Activated CD4-positive, alpha-beta T cell treated with anti-CD3 and anti-CD28 coated beads for 24 hours (primary cell): ENCODE results near the gene ELMO1.

Source experiments
- DNase-seq, 2 donors: peaks; one replicate each; pipeline ENCODE4 v3.0.0-alpha.2; 2020; ENCODE audit warnings: low read depth in 2 of 2

The ELMO1 gene

DNA sequence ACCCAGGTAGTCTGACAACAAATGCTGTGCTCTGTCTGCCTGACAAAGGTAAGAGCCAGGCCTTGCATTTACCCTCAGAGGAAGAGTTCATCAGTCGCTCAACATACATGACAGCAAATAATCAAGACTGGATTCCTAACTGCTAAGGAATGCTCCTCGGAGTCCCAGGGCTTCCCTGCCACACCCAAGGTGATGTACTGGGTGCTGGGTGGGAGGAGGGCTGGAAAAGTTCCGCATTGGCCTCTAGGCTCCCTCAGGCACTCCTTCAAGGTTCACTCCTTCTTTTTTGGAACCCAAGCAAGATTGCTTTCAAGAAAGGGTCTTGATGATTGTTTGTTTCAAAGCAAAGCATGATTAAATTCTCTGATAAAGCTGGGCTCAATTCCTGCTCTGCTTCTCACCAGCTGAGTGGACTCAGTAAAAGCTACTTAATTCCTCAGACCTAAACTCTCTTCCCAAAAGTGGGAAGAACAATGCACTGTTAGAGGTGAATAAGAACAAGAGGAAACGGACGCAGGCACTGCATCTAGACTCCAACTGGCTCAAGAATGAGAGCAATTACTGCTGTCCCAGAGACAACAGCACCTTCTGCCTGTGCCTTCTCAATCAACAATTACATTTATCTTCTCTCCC, 173.5 kb downstream of the ELMO1 start:
- no peak for DNase-seq

- DNase-seq = no peak
Measured at GRCh38 chr7:37273891-37274290, 174.8 kb downstream of the ELMO1 start.

DNA sequence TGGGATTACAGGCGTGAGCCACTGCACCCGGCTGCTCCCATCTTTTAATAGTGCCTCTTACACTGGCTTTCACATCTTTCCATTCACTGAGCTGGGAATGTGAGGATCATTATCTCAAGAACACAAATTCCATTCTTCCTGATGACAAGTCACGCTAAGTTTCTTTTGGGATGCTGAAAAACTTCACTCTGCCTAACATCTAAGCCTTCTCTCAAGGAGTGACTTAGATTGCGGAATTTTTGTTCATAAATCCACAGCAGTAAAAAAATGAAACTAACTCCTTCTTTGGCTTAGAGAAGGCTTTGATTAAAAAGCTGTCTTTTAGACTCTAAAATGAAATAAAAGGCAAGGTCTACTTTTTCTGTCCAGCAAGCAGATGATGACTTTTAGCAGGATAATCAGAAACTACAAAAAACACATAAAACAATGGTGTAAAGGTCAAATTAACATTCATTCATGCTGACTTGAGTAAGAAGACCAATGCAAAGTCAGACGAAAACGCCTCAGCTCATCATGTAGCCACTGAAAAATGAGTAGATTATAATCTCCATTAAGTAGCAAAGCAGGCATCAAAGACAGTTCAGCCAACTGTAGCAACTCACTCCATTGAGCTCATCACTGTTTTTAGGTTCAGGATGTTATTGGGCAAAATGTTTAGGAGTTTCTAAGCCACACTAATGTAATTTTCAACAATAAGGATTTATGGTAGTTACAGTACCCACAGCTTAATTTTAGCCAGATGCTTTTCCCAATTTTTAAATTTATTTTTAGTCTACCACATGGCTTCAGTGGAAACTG, 178.8 kb downstream of the ELMO1 start:
- no peak for DNase-seq

- DNase-seq = no peak
Measured at GRCh38 chr7:37267251-37267650, 181.4 kb downstream of the ELMO1 start.

DNA sequence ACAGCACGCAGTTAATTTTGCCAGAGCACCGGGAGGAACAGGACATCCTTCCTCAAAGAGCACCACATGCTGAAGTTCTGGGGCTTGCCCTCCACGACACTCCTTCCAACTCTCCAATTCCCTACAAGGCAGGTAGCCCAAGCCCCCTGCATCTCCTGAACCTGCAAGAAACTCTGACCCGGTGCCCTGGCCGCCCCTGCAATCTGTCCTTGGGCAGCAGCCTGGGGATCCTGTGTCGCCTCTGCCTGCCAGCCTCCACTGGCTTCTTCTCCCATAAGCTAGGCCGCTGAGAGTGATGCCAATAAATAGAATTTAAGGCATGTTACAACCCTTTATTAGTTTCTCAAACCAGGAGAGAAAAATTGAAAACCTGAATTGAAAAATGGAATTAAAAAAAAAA, 182.8 kb downstream of the ELMO1 start:
- DNase-seq = no peak

- DNase-seq = no peak
Measured at GRCh38 chr7:37265006-37265405, 183.7 kb downstream of the ELMO1 start.

GRCh38 chr7:37262181-37262580, 186.5 kb downstream of the ELMO1 start:
- no peak for DNase-seq

- DNase-seq = no peak
Measured at GRCh38 chr7:37259319-37259821, 189.3 kb downstream of the ELMO1 start.

GRCh38 chr7:37256631-37257030, 192.0 kb downstream of the ELMO1 start:
- no peak for DNase-seq

- DNase-seq = no peak
Measured at GRCh38 chr7:37255327-37255944, 193.2 kb downstream of the ELMO1 start.

DNA sequence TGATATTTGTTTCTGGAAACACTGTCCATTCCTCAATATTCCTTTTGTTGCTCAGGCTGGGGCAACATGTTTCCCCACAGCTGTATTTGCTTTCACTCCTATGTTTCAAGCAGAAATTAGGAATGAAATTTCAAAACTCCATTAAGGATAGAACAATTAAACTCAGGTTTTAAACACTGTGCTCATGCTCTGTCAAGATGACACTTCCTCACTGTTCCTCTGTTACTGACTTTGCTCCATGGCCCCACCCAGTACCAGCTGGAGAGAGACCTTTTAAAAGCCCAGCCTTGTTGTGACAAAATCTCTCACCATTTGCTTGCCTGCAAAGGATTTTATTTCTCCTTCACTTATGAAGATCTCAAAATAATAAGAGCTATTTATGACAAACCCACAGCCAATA, 197.4 kb downstream of the ELMO1 start:
- no peak for DNase-seq

DNA sequence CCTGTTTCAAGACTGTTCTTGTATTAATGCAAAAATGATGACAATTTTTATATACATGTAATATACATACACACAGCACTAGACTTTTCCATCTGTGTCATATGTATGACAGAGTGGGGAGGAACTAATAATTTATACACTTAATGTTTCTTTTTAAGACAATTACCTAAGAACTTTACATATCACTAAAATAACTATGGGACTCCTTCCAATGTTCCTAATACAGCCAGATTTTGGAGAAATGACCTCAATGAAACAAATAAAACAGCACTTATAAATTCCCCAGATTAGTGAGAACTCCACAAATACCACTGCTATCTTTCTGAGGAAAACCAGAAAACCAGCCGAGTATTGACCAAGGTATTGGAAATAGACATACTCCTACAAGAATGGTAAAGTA, 199.4 kb downstream of the ELMO1 start:
- DNase-seq = no peak

DNA sequence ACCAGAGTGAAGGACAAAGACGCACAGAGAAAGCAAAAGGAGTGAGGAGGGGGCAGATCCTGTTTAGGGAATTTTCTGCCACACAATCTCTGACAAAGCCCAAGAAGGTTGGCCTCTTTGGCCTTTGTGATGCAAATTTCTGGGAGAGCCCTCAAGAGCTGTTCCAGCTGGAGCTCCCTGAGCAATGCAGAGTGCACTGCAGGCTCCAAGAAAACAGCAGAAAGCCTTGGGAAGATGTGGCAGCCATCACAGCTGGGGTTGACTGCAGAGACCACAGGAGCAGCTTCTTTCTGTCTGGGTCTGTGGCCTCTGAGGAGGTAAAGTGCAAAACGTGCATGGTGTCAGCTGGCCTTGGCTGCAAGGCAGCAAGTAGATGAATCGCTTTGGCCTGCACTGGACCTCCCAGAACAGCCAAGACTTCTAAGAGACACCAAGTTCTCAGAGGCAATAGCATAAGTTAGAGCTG, 200.2 kb downstream of the ELMO1 start:
- no peak for DNase-seq

DNA sequence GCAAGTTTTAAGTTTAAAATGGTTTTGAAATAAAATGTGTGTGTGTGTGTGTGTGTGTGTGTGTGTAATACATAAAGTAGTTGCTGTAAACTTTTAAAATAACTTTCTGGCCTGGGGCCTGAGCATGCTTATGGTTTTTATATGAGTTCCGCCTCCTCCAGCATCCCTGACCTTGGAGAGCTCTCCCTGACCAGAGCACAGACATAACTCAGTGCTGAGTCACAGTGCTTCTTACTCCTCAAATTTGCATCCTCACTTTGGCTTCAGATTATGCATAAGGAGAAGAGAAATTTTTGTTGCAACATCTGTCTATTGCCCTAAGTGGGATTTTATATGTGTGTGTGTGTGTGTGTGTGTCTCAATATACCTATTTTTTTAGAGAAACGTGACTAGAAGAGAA, 200.8 kb downstream of the ELMO1 start:
- no peak for DNase-seq

DNA sequence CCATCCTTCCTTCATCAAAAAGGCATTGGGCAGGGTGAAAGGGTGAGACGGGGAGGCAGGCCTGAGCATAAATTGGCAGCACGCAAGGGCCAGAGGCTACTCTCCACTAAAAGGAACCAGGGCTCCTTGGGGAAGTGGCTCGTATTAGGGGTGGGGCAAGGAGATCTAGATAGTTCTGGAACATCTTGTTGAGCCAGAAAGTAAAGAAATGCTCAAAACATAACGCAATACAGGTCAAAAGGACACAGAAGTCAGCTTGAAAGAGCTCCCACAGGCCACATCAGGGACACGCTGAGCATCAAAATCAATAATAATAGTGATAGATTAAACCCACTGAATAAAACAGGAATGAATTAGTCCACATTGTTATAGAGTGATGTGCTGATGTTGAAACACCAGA, 203.1 kb downstream of the ELMO1 start:
- DNase-seq = no peak

GRCh38 chr7:37236906-37237305, 211.8 kb downstream of the ELMO1 start:
- no peak for DNase-seq

GRCh38 chr7:37235813-37236212, 212.9 kb downstream of the ELMO1 start:
- DNase-seq = no peak

DNA sequence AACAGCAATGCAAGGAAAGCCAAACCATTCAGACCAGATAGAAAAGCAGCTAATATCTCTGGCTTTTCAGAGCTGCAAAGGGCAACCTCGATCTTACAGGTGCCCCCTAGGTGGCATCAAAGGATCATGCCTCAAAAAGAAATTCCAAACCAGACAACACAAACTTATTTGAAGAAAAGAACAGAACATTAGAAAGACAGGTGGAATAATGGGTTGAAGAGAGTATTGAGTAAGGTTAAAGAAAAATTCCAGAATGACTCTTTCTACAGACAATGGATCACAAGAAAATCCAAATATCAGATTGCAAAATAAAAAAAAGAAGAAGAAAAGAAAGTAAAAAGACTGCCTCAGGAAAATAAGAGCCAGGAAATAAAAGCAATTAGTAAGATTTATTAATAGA, 213.7 kb downstream of the ELMO1 start:
- no peak for DNase-seq

GRCh38 chr7:37234334-37234733, 214.3 kb downstream of the ELMO1 start:
- DNase-seq = no peak

- no peak for DNase-seq
Measured at GRCh38 chr7:37231613-37232012, 217.1 kb downstream of the ELMO1 start.

- DNase-seq = no peak
Measured at GRCh38 chr7:37230221-37230620, 218.4 kb downstream of the ELMO1 start.

GRCh38 chr7:37229381-37229780, 219.3 kb downstream of the ELMO1 start:
- no peak for DNase-seq
